Measurements from ENCODE around the gene KLK10.
"Not testable (repeated sequence)": the region's sequence is repeated elsewhere in the genome, so short reads cannot be mapped to it uniquely, and the experiment has no call there.

Gene KLK10

GRCh38 chr19:50980208-50980607 is 39.3 kb downstream of the KLK10 start:
- ATAC-seq (replicated peaks) (no peak), DNase-seq (no peak)
- peaks cover 72 to 87% of the 10 kb centered on the region in 2 donors for H3K27me3 Mint-ChIP-seq
- peaks cover 0 to 2% of the 10 kb centered on the region in 2 donors for H3K9me3 Mint-ChIP-seq
- H3K4me1 Mint-ChIP-seq (ENCODE audit: low read depth in 2 of 2): peaks cover 0 to 4% of the 10 kb centered on the region in 2 donors
- H3K4me3 Mint-ChIP-seq: no peak overlapping the region
- H3K27ac Mint-ChIP-seq: no peak overlapping the region
- H3K36me3 Mint-ChIP-seq (ENCODE audit: insufficient read depth): no peaks in the 10 kb centered on the region

GRCh38 chr19:50979758-50980157 is 39.8 kb downstream of the KLK10 start:
- Mint-ChIP-seq H3K36me3 (ENCODE audit: insufficient read depth) (no peaks in the 10 kb centered on the region), H3K27me3 (peaks cover 68 to 82% of the 10 kb centered on the region in 2 donors), H3K4me1 (ENCODE audit: low read depth in 2 of 2) (peaks cover 0 to 4% of the 10 kb centered on the region in 2 donors), H3K9me3 (peaks cover 0 to 2% of the 10 kb centered on the region in 2 donors), H3K27ac (no peak overlapping the region), H3K4me3 (no peak overlapping the region)
- no peak for DNase-seq
- no peak for ATAC-seq (replicated peaks)

- ATAC-seq (replicated peaks) (no peak), DNase-seq (no peak)
- H3K9me3 Mint-ChIP-seq: peaks cover 0 to 2% of the 10 kb centered on the region in 2 donors
- peaks cover 62 to 74% of the 10 kb centered on the region in 2 donors for H3K27me3 Mint-ChIP-seq
- peaks cover 0 to 4% of the 10 kb centered on the region in 2 donors for H3K4me1 Mint-ChIP-seq (ENCODE audit: low read depth in 2 of 2)
- no peak overlapping the region for H3K4me3 Mint-ChIP-seq
- no peaks in the 10 kb centered on the region for H3K36me3 Mint-ChIP-seq (ENCODE audit: insufficient read depth)
- no peak overlapping the region for H3K27ac Mint-ChIP-seq
Measured at GRCh38 chr19:50978772-50979390, 40.6 kb downstream of the KLK10 start.

- Mint-ChIP-seq H3K9me3 (peaks cover 0 to 2% of the 10 kb centered on the region in 2 donors), H3K27me3 (peaks cover 73 to 79% of the 10 kb centered on the region in 2 donors), H3K4me3 (no peak overlapping the region), H3K36me3 (ENCODE audit: insufficient read depth) (no peaks in the 10 kb centered on the region), H3K27ac (no peak overlapping the region), H3K4me1 (ENCODE audit: low read depth in 2 of 2) (peaks cover 0 to 4% of the 10 kb centered on the region in 2 donors)
- ATAC-seq (replicated peaks) (no peak), DNase-seq (no peak)
Measured at GRCh38 chr19:50977626-50978025, 41.9 kb downstream of the KLK10 start.

- Mint-ChIP-seq H3K9me3 (no peaks in the 10 kb centered on the region), H3K4me3 (no peak overlapping the region), H3K27ac (no peak overlapping the region), H3K36me3 (ENCODE audit: insufficient read depth) (no peaks in the 10 kb centered on the region), H3K4me1 (ENCODE audit: low read depth in 2 of 2) (peaks cover 0 to 4% of the 10 kb centered on the region in 2 donors), H3K27me3 (peaks cover 71 to 81% of the 10 kb centered on the region in 2 donors)
- no peak for ATAC-seq (replicated peaks)
- no peak for DNase-seq
Measured at GRCh38 chr19:50975766-50976165, 43.7 kb downstream of the KLK10 start.

GRCh38 chr19:50974702-50975556 is 44.6 kb downstream of the KLK10 start:
- H3K4me3 Mint-ChIP-seq: no peak overlapping the region
- no peak overlapping the region for H3K27ac Mint-ChIP-seq
- no peak for ATAC-seq (replicated peaks)
- no peaks in the 10 kb centered on the region for H3K36me3 Mint-ChIP-seq (ENCODE audit: insufficient read depth)
- H3K4me1 Mint-ChIP-seq (ENCODE audit: low read depth in 2 of 2): peaks cover 0 to 4% of the 10 kb centered on the region in 2 donors
- no peak for DNase-seq
- no peaks in the 10 kb centered on the region for H3K9me3 Mint-ChIP-seq
- H3K27me3 Mint-ChIP-seq: peaks cover 73 to 81% of the 10 kb centered on the region in 2 donors

- Mint-ChIP-seq H3K9me3 (no peaks in the 10 kb centered on the region), H3K4me1 (ENCODE audit: low read depth in 2 of 2) (peaks cover 0 to 4% of the 10 kb centered on the region in 2 donors), H3K4me3 (no peak overlapping the region), H3K27me3 (peaks cover 65 to 75% of the 10 kb centered on the region in 2 donors), H3K27ac (no peak overlapping the region), H3K36me3 (ENCODE audit: insufficient read depth) (no peaks in the 10 kb centered on the region)
- ATAC-seq (replicated peaks) (no peak), DNase-seq (no peak)
Measured at GRCh38 chr19:50972795-50973376, 46.6 kb downstream of the KLK10 start.

- H3K4me3 Mint-ChIP-seq; DNase-seq; ATAC-seq (replicated peaks); H3K4me1 Mint-ChIP-seq (ENCODE audit: low read depth in 2 of 2); H3K27ac Mint-ChIP-seq; H3K36me3 Mint-ChIP-seq (ENCODE audit: insufficient read depth); H3K9me3 Mint-ChIP-seq: not testable (repeated sequence)
- peaks cover 63 to 79% of the 10 kb centered on the region in 2 donors for H3K27me3 Mint-ChIP-seq
Measured at GRCh38 chr19:50969810-50970209, 49.7 kb downstream of the KLK10 start.

- ATAC-seq (replicated peaks) (no peak), DNase-seq (no peak)
- H3K4me3 Mint-ChIP-seq: no peak within 1 kb of the TSS
- no peaks in the 10 kb centered on the region for H3K4me1 Mint-ChIP-seq (ENCODE audit: low read depth in 2 of 2)
- no peaks in the 10 kb centered on the region for H3K36me3 Mint-ChIP-seq (ENCODE audit: insufficient read depth)
- no peak within 1 kb of the TSS for H3K27ac Mint-ChIP-seq
- H3K9me3 Mint-ChIP-seq: no peaks in the 10 kb centered on the region
- H3K27me3 Mint-ChIP-seq: peaks cover 66 to 83% of the 10 kb centered on the region in 2 donors
Measured at GRCh38 chr19:50969413-50969760, 50.1 kb downstream of the KLK10 start, which contains the start of gene KLK6. TSS of gene KLK6 (minus strand) at chr19:50969591. CDS start at chr19:50968104, 1,487 bp downstream.

- H3K4me3 Mint-ChIP-seq: no peak overlapping the region
- H3K27me3 Mint-ChIP-seq: peaks cover 70 to 88% of the 10 kb centered on the region in 2 donors
- ATAC-seq (replicated peaks): no peak
- H3K27ac Mint-ChIP-seq: no peak overlapping the region
- no peaks in the 10 kb centered on the region for H3K4me1 Mint-ChIP-seq (ENCODE audit: low read depth in 2 of 2)
- no peak for DNase-seq
- H3K36me3 Mint-ChIP-seq (ENCODE audit: insufficient read depth): no peaks in the 10 kb centered on the region
- peaks cover 0 to 2% of the 10 kb centered on the region in 2 donors for H3K9me3 Mint-ChIP-seq
Measured at GRCh38 chr19:50968716-50969412, 50.6 kb downstream of the KLK10 start.

GRCh38 chr19:50967929-50968715 is 51.4 kb downstream of the KLK10 start:
- Mint-ChIP-seq H3K36me3 (ENCODE audit: insufficient read depth) (no peaks in the 10 kb centered on the region), H3K4me3 (no peak overlapping the region), H3K27me3 (peaks cover 68 to 88% of the 10 kb centered on the region in 2 donors), H3K27ac (no peak overlapping the region), H3K4me1 (ENCODE audit: low read depth in 2 of 2) (no peaks in the 10 kb centered on the region), H3K9me3 (peaks cover under 1 to 2% of the 10 kb centered on the region in 2 donors)
- DNase-seq (no peak), ATAC-seq (replicated peaks) (no peak)

- no peak for ATAC-seq (replicated peaks)
- H3K27me3 Mint-ChIP-seq: peaks cover 46 to 52% of the 10 kb centered on the region in 2 donors
- no peaks in the 10 kb centered on the region for H3K36me3 Mint-ChIP-seq (ENCODE audit: insufficient read depth)
- peaks cover 8 to 10% of the 10 kb centered on the region in 2 donors for H3K9me3 Mint-ChIP-seq
- H3K4me3 Mint-ChIP-seq: no peak overlapping the region
- no peak for DNase-seq
- no peak overlapping the region for H3K27ac Mint-ChIP-seq
- H3K4me1 Mint-ChIP-seq (ENCODE audit: low read depth in 2 of 2): no peaks in the 10 kb centered on the region
Measured at GRCh38 chr19:50964266-50964665, 55.2 kb downstream of the KLK10 start.

Measured in effector memory CD8-positive, alpha-beta T cell (primary cell).